GM18858 (cell line): Measurements from ENCODE around the gene ZNF526.

Source experiments
- ATAC-seq: cut with Tn5 transposase; IDR thresholded peaks from one replicate; pipeline ENCODE4 v1.9.1; 2021; ENCODE audit not compliant: unreplicated experiment

Gene ZNF526

GRCh38 chr19:42246143-42246921 lies 26.2 kb downstream of the ZNF526 start:
- no peak for ATAC-seq

GRCh38 chr19:42246922-42247639 lies 27.0 kb downstream of the ZNF526 start:
- no peak for ATAC-seq

- ATAC-seq = no peak
These were observed 27.6 kb downstream of the ZNF526 start for GRCh38 chr19:42247640-42248199.

GRCh38 chr19:42248270-42249148 lies 28.4 kb downstream of the ZNF526 start:
- no peak for ATAC-seq

GRCh38 chr19:42249149-42249750 lies 29.1 kb downstream of the ZNF526 start:
- no peak for ATAC-seq

GRCh38 chr19:42249769-42250168 lies 29.7 kb downstream of the ZNF526 start:
- ATAC-seq = no peak

GRCh38 chr19:42250183-42250665 lies 30.1 kb downstream of the ZNF526 start:
- no peak for ATAC-seq

GRCh38 chr19:42250666-42251531 lies 30.8 kb downstream of the ZNF526 start:
- ATAC-seq = no peak

GRCh38 chr19:42251572-42252358 lies 31.7 kb downstream of the ZNF526 start:
- no peak for ATAC-seq

GRCh38 chr19:42252365-42253244 lies 32.5 kb downstream of the ZNF526 start:
- no peak for ATAC-seq

- no peak for ATAC-seq
These were observed 33.4 kb downstream of the ZNF526 start for GRCh38 chr19:42253245-42254088.

- no peak for ATAC-seq
These were observed 34.2 kb downstream of the ZNF526 start for GRCh38 chr19:42254089-42254849.

GRCh38 chr19:42254850-42255765 lies 35.0 kb downstream of the ZNF526 start, which contains the start of gene ERF:
Gene ERF, minus strand, starts transcription at chr19:42255128. Its CDS starts 129 bp downstream, at chr19:42254999.
- peak; percentile 60 for ATAC-seq

GRCh38 chr19:42255766-42256745 lies 35.9 kb downstream of the ZNF526 start:
- no peak for ATAC-seq
